HG03457 (cell line): ENCODE results near the gene B2M.
"Not testable (repeated sequence)": the region's sequence is repeated elsewhere in the genome, so short reads cannot be mapped to it uniquely, and the experiment has no call there.

Experiments
- ATAC-seq: cut with Tn5 transposase; IDR thresholded peaks from one replicate; pipeline ENCODE4 v1.9.1; 2021; ENCODE audit warnings: moderate number of reproducible peaks; ENCODE audit not compliant: unreplicated experiment

The B2M gene

DNA sequence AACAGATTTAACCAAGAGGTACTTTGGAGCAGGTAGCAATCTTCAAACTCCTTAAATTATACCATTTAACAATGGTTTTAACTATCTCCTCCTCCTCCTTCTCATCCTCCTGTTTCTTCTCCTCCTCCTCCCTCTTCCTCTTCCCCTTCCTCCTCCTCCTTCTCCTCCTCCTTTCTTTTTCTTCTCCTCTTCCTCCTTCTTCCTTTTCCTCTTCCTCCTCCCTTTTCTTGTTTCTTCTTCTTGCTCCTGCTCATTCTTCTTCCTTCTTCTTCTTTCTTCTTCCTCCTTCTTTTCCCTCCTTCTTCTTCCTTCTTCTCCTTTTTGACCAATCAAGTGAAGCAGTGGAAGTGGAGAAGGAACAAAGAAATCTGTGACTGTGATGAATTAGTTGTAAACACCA lies 14.3 kb upstream of the B2M start:
- no peak for ATAC-seq

DNA sequence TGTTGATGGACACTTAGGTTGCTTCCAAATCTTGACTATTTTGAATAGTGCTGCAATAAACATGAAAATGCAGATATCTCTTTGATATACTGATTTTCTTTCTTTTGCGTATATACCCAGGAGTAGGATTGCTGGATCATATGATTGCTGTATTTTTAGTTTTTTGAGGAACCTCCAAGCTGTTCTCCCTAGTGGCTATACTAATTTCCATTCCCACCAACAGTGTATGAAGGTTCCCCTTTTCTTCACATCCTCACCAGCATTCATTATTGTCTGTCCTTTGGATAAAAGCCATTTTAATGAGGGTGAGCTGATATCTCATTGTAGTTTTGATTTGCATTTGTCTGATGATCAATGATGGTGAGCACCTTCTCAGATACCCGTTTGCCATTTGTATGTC lies 12.7 kb upstream of the B2M start:
- ATAC-seq, result no peak

DNA sequence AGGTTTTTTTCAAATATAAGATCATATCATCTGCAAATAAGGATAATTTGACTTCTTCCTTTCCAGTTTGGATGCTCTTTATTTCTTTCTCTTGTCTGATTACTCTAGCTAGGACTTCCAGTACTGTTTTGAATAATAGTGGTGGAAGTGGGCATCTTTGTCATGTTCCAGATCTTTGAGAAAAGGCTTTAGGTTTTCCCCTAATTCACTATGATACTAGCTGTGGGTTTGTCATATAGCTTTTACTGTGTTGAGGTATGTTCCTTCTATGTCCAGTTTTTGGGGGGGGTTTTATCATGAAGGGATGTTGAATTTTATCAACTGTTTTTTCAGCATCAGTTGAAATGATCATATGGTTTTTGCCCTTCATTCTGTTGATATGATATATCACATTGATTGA lies 10.6 kb upstream of the B2M start:
- ATAC-seq, result not testable (repeated sequence)

DNA sequence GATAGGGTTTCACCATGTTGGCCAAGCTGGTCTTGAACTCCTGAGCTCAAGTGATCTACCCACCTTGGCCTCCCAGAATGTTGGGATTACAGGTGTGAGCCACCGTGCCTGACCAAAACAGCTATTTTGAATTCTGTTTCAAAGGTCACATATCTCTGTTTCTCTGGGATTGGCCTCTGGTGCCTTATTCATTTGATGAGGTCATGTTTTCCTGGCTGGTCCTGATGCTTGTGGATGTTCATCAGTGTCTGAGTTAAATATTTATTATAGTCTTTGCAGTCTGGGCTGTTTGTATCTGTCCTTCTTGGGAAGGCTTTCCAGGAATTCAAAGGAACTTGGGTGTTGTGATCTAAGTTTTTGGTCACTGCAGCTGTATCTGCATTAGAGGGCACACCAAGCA lies 5.3 kb upstream of the B2M start:
- no peak for ATAC-seq

DNA sequence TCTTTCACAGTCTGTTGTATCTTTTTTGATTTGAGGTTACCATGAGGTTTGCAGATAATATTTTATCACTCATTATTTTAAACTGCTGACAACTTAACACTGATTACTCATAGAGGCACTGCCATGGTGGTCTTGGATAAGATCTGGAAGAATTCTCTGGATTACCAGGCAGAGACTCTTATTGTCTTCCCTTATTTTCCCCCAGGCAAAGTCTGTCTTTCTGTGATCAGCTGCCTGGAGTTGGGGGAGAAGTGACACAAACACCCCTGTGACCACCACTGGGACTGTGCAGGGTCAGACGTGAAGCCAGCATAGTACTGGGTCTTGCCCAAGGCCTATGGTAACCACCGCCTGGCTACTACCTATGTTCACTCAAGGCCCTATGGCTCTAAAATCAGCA lies 4.9 kb upstream of the B2M start:
- ATAC-seq, result no peak

DNA sequence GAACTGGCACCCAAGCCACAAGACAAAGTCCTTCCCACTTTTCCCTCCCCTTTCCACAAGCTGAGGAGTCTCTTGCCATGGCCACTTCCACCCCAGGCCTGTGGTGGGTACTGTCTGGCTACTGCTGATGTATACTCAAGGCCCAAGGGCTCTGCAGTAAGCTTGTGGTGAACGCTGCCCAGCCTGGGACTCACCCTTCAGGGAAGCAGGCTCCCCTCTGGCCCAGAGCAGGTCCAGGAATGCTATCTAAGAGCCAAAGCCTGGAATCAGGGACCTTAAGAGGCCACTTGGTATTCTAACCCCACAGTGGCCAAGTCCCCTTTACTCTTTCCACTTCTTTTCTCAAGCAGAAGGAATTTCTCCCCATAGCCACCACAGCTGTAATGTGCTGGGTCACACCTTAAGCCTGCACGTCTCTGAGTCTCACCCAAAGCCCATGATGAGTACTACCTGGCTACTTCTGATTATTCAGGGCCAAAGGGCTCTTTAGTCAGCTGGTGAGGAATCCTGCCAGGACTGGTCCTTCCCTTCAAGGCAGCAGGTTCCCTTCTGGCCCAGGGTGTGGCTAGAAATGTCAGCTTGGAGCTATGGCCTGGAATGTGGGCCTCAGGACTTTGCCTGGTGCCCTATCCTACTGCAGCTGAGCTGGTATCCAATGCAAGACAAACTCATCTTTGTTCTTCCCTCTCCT lies 4.2 kb upstream of the B2M start:
- no peak for ATAC-seq

DNA sequence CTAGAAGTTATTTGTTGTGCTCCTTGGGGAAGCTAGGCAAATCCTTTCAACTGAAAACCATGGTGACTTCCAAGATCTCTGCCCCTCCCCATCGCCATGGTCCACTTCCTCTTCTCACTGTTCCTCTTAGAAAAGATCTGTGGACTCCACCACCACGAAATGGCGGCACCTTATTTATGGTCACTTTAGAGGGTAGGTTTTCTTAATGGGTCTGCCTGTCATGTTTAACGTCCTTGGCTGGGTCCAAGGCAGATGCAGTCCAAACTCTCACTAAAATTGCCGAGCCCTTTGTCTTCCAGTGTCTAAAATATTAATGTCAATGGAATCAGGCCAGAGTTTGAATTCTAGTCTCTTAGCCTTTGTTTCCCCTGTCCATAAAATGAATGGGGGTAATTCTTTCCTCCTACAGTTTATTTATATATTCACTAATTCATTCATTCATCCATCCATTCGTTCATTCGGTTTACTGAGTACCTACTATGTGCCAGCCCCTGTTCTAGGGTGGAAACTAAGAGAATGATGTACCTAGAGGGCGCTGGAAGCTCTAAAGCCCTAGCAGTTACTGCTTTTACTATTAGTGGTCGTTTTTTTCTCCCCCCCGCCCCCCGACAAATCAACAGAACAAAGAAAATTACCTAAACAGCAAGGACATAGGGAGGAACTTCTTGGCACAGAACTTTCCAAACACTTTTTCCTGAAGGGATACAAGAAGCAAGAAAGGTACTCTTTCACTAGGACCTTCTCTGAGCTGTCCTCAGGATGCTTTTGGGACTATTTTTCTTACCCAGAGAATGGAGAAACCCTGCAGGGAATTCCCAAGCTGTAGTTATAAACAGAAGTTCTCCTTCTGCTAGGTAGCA lies 851 bp upstream of the B2M start:
- ATAC-seq, result no peak

DNA sequence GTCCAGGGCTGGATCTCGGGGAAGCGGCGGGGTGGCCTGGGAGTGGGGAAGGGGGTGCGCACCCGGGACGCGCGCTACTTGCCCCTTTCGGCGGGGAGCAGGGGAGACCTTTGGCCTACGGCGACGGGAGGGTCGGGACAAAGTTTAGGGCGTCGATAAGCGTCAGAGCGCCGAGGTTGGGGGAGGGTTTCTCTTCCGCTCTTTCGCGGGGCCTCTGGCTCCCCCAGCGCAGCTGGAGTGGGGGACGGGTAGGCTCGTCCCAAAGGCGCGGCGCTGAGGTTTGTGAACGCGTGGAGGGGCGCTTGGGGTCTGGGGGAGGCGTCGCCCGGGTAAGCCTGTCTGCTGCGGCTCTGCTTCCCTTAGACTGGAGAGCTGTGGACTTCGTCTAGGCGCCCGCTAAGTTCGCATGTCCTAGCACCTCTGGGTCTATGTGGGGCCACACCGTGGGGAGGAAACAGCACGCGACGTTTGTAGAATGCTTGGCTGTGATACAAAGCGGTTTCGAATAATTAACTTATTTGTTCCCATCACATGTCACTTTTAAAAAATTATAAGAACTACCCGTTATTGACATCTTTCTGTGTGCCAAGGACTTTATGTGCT lies 527 bp downstream of the B2M start:
- ATAC-seq, result peak; percentile 10

DNA sequence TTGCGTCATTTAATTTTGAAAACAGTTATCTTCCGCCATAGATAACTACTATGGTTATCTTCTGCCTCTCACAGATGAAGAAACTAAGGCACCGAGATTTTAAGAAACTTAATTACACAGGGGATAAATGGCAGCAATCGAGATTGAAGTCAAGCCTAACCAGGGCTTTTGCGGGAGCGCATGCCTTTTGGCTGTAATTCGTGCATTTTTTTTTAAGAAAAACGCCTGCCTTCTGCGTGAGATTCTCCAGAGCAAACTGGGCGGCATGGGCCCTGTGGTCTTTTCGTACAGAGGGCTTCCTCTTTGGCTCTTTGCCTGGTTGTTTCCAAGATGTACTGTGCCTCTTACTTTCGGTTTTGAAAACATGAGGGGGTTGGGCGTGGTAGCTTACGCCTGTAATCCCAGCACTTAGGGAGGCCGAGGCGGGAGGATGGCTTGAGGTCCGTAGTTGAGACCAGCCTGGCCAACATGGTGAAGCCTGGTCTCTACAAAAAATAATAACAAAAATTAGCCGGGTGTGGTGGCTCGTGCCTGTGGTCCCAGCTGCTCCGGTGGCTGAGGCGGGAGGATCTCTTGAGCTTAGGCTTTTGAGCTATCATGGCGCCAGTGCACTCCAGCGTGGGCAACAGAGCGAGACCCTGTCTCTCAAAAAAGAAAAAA lies 1.2 kb downstream of the B2M start:
- ATAC-seq, result no peak

DNA sequence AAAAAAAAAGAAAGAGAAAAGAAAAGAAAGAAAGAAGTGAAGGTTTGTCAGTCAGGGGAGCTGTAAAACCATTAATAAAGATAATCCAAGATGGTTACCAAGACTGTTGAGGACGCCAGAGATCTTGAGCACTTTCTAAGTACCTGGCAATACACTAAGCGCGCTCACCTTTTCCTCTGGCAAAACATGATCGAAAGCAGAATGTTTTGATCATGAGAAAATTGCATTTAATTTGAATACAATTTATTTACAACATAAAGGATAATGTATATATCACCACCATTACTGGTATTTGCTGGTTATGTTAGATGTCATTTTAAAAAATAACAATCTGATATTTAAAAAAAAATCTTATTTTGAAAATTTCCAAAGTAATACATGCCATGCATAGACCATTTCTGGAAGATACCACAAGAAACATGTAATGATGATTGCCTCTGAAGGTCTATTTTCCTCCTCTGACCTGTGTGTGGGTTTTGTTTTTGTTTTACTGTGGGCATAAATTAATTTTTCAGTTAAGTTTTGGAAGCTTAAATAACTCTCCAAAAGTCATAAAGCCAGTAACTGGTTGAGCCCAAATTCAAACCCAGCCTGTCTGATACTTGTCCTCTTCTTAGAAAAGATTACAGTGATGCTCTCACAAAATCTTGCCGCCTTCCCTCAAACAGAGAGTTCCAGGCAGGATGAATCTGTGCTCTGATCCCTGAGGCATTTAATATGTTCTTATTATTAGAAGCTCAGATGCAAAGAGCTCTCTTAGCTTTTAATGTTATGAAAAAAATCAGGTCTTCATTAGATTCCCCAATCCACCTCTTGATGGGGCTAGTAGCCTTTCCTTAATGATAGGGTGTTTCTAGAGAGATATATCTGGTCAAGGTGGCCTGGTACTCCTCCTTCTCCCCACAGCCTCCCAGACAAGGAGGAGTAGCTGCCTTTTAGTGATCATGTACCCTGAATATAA lies 2.0 kb downstream of the B2M start:
- ATAC-seq, result no peak

DNA sequence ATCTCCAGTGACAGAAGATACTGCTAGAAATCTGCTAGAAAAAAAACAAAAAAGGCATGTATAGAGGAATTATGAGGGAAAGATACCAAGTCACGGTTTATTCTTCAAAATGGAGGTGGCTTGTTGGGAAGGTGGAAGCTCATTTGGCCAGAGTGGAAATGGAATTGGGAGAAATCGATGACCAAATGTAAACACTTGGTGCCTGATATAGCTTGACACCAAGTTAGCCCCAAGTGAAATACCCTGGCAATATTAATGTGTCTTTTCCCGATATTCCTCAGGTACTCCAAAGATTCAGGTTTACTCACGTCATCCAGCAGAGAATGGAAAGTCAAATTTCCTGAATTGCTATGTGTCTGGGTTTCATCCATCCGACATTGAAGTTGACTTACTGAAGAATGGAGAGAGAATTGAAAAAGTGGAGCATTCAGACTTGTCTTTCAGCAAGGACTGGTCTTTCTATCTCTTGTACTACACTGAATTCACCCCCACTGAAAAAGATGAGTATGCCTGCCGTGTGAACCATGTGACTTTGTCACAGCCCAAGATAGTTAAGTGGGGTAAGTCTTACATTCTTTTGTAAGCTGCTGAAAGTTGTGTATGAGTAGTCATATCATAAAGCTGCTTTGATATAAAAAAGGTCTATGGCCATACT lies 4.0 kb downstream of the B2M start:
- no peak for ATAC-seq

DNA sequence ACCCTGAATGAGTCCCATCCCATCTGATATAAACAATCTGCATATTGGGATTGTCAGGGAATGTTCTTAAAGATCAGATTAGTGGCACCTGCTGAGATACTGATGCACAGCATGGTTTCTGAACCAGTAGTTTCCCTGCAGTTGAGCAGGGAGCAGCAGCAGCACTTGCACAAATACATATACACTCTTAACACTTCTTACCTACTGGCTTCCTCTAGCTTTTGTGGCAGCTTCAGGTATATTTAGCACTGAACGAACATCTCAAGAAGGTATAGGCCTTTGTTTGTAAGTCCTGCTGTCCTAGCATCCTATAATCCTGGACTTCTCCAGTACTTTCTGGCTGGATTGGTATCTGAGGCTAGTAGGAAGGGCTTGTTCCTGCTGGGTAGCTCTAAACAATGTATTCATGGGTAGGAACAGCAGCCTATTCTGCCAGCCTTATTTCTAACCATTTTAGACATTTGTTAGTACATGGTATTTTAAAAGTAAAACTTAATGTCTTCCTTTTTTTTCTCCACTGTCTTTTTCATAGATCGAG lies 4.5 kb downstream of the B2M start:
- ATAC-seq, result no peak

DNA sequence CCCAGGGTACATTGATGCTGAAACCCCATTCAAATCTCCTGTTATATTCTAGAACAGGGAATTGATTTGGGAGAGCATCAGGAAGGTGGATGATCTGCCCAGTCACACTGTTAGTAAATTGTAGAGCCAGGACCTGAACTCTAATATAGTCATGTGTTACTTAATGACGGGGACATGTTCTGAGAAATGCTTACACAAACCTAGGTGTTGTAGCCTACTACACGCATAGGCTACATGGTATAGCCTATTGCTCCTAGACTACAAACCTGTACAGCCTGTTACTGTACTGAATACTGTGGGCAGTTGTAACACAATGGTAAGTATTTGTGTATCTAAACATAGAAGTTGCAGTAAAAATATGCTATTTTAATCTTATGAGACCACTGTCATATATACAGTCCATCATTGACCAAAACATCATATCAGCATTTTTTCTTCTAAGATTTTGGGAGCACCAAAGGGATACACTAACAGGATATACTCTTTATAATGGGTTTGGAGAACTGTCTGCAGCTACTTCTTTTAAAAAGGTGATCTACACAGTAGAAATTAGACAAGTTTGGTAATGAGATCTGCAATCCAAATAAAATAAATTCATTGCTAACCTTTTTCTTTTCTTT lies 5.8 kb downstream of the B2M start:
- ATAC-seq, result no peak

DNA sequence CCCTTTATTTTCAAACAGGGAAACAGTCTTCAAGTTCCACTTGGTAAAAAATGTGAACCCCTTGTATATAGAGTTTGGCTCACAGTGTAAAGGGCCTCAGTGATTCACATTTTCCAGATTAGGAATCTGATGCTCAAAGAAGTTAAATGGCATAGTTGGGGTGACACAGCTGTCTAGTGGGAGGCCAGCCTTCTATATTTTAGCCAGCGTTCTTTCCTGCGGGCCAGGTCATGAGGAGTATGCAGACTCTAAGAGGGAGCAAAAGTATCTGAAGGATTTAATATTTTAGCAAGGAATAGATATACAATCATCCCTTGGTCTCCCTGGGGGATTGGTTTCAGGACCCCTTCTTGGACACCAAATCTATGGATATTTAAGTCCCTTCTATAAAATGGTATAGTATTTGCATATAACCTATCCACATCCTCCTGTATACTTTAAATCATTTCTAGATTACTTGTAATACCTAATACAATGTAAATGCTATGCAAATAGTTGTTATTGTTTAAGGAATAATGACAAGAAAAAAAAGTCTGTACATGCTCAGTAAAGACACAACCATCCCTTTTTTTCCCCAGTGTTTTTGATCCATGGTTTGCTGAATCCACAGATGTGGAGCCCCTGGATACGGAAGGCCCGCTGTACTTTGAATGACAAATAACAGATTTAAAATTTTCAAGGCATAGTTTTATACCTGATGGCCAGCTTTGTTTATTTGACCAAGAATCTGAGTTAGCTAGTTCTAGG lies 7.0 kb downstream of the B2M start:
- ATAC-seq, result no peak

DNA sequence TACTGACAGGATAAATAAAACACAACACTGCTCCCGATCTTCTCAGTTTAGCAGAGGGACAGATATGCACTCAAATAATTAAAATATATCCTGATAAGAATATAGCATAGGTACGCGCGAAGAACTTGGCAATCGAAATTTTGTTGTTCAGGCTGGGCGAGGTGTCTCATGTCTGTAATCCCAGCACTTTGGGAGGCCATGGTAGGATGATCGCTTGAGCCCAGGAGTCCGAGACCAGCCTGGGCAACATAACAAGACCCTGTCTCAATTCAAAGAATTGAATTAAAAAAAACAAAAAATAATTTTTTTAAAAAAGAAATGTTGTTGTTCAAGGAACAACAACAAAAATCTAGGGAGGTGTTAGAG lies 7.6 kb downstream of the B2M start:
- ATAC-seq, result no peak

DNA sequence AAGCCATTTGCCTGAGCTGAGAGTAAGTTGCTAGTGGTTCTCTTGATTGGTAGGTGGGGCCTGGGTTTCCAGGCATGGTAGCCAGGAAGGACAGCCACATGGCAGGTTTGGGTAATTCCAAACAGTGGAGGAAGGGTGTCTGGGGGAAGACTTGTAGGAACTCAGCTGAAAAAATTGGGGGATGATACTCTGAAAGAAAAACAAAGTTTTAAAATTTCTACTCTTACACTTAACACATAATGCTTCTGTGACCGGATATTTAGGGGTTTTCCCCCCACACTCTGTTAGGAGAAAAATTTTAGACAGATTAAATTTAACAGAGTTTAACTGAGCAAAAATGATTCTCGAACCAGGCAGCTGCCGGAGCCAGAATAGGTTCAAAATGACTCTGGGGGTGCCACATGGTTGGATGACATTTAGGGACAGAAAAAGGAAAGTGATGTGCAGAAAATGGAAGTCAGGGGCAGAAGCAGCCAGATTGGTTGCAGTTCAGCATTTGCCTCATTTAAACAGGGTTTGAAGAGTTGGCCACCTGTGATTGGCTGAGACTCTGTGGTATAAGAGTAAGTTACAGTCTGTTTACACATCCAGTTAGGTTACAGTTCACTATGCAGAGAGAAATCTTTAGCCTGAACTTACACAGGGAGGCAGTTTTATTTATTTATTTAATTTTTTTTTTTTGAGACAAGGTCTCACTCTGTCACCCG lies 8.1 kb downstream of the B2M start:
- ATAC-seq, result peak; percentile 31

DNA sequence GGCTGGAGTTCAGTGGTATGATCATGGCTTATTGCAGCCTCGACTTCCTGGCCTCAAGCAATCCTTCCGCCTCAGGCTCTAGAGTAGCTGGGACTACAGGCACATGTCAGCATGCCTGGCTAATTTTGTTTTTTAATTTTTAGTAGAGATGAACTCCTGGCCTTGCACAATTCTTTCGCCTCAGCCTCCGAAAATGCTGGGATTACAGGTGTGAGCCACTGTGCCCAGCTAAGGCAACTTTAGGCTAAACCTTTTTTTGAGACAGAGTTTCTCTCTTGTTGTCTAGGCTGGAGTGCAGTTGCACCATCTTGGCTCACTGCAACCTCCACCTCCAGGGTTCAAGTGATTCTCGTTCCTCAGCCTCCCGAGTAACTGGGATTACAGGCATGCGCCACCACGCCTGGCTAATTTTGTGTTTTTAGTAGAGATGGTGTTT lies 8.7 kb downstream of the B2M start:
- not testable (repeated sequence) for ATAC-seq
